CD1c-positive myeloid dendritic cell (primary cell): Measurements from ENCODE around the gene ALK.

Experiments used
- DNase-seq: peaks from one replicate; pipeline ENCODE4 v3.0.0-alpha.2; 2016; ENCODE audit errors: extremely low spot score

Gene ALK

GRCh38 chr2:29576231-29576630 is 345.2 kb downstream of the ALK start:
- no peak for DNase-seq

- no peak for DNase-seq
Observed at GRCh38 chr2:29575370-29575890, 346.0 kb downstream of the ALK start.

GRCh38 chr2:29573612-29574011 is 347.8 kb downstream of the ALK start:
- DNase-seq: no peak

GRCh38 chr2:29573147-29573546 is 348.2 kb downstream of the ALK start:
- no peak for DNase-seq

- no peak for DNase-seq
Observed at GRCh38 chr2:29570539-29570938, 350.8 kb downstream of the ALK start.

- DNase-seq: no peak
Observed at GRCh38 chr2:29567906-29568520, 353.4 kb downstream of the ALK start.

- DNase-seq: no peak
Observed at GRCh38 chr2:29563697-29564096, 357.7 kb downstream of the ALK start.

- no peak for DNase-seq
Observed at GRCh38 chr2:29562896-29563295, 358.5 kb downstream of the ALK start.

- no peak for DNase-seq
Observed at GRCh38 chr2:29562319-29562718, 359.1 kb downstream of the ALK start.

GRCh38 chr2:29561628-29562027 is 359.8 kb downstream of the ALK start:
- no peak for DNase-seq

- DNase-seq: peak; percentile 17
Observed at GRCh38 chr2:29561181-29561580, 360.2 kb downstream of the ALK start.

- no peak for DNase-seq
Observed at GRCh38 chr2:29560566-29560965, 360.8 kb downstream of the ALK start.

GRCh38 chr2:29560030-29560429 is 361.4 kb downstream of the ALK start:
- DNase-seq: no peak

GRCh38 chr2:29559578-29559977 is 361.8 kb downstream of the ALK start:
- DNase-seq: no peak

- DNase-seq: no peak
Observed at GRCh38 chr2:29558097-29558496, 363.3 kb downstream of the ALK start.

GRCh38 chr2:29557268-29557667 is 364.1 kb downstream of the ALK start:
- no peak for DNase-seq

- DNase-seq: no peak
Observed at GRCh38 chr2:29549069-29549380, 372.4 kb downstream of the ALK start.

GRCh38 chr2:29544917-29545316 is 376.5 kb downstream of the ALK start:
- no peak for DNase-seq

GRCh38 chr2:29544031-29544430 is 377.4 kb downstream of the ALK start:
- DNase-seq: no peak

GRCh38 chr2:29535188-29535587 is 386.2 kb downstream of the ALK start:
- DNase-seq: no peak

- DNase-seq: no peak
Observed at GRCh38 chr2:29532436-29532835, 388.9 kb downstream of the ALK start.

GRCh38 chr2:29531626-29532025 is 389.8 kb downstream of the ALK start:
- no peak for DNase-seq

GRCh38 chr2:29530281-29530680 is 391.1 kb downstream of the ALK start:
- no peak for DNase-seq

GRCh38 chr2:29528891-29529520 is 392.4 kb downstream of the ALK start:
- peak; percentile 86 for DNase-seq
